ENCODE measurements around the gene CRYBB3.
"Not testable (repeated sequence)": the region's sequence is repeated elsewhere in the genome, so short reads cannot be mapped to it uniquely, and the experiment has no call there.

Gene CRYBB3

DNA sequence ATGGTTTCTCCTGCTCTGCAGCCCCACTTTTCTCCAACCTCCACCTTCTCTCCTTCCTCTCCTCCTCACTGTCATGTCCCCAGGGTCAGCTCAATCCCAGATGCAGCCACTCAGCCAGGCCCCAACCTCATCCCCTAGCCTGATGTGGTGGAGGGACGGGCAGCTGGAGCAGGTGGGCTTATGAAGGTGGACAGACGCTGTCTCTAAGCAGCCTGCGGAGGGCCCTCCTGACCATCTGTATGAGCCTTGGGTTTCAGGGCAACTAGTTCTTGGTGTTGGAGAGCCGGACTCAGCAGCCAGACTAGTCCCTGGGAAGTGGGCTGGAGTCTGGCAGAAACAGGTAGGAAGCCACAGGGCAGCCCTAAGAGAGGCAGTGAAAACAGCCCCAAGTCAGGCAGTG, 37.8 kb downstream of the CRYBB3 start:
- TF ChIP-seq, protein P1, sequence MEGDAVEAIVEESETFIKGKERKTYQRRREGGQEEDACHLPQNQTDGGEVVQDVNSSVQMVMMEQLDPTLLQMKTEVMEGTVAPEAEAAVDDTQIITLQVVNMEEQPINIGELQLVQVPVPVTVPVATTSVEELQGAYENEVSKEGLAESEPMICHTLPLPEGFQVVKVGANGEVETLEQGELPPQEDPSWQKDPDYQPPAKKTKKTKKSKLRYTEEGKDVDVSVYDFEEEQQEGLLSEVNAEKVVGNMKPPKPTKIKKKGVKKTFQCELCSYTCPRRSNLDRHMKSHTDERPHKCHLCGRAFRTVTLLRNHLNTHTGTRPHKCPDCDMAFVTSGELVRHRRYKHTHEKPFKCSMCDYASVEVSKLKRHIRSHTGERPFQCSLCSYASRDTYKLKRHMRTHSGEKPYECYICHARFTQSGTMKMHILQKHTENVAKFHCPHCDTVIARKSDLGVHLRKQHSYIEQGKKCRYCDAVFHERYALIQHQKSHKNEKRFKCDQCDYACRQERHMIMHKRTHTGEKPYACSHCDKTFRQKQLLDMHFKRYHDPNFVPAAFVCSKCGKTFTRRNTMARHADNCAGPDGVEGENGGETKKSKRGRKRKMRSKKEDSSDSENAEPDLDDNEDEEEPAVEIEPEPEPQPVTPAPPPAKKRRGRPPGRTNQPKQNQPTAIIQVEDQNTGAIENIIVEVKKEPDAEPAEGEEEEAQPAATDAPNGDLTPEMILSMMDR (IDR thresholded peaks at IDR 0.05; ENCODE audit: extremely low read depth, insufficient read depth, missing control alignments): no peak
- in situ Hi-C loops (cut with MboI; ENCODE audit: low pct_unique_long_range_greater_than_20kb, low sequenced_read_pairs, unreplicated experiment): no loop called here
- no peak for DNase-seq (ENCODE audit: low spot score)

DNA sequence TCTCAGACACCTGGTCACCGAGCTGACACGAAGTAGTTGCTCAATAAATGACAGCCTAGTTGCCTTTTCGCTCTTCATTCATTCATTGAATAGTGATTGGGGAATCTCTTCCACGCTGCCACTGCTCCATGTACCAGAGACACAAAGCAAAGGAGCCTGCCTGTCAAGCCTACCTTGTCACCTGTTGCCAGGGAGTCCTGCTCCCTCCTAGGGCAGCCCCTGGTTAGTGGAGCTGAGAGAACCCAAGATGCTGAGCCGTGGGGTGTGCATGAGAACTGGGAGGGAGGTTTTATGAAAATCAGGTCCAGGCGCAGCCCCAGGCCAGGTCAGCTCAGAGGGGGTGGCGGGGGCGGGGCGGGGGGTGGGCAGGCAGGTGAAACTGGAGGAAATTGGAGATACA, 38.4 kb downstream of the CRYBB3 start:
- DNase-seq (ENCODE audit: low spot score); in situ Hi-C loops (cut with MboI; ENCODE audit: low pct_unique_long_range_greater_than_20kb, low sequenced_read_pairs, unreplicated experiment): not testable (repeated sequence)

DNA sequence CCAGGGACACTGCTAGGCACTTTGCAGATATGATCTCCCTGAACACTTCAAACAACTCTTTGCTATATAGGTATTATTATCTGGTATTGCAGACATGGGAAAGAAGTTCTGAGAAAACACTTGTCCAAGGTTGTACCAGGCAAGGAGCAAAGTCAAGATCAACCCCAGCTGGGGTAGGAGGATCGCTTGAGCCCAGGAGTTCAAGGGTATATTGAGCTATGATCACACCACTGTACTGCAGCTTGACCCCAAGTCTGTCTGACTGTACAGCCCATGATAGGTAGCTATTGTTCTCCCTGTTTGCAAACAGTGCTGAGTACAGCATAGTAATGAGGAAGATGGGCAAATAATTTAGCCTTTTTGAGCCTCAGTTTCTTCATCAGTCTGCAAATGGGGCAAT, 55.5 kb downstream of the CRYBB3 start:
- DNase-seq (ENCODE audit: low spot score); in situ Hi-C loops (cut with MboI; ENCODE audit: low pct_unique_long_range_greater_than_20kb, low sequenced_read_pairs, unreplicated experiment): not testable (repeated sequence)

Measured in GM13977 (cell line).